ENCODE data around the gene SEC22A. TPM values are rescaled to one million over a fixed set of nuclear protein-coding genes. Genes with fewer than 3 reads are reported as not detected.

Gene SEC22A
- polyA plus RNA-seq, 2 donors = 3.2 to 11.5 TPM

DNA sequence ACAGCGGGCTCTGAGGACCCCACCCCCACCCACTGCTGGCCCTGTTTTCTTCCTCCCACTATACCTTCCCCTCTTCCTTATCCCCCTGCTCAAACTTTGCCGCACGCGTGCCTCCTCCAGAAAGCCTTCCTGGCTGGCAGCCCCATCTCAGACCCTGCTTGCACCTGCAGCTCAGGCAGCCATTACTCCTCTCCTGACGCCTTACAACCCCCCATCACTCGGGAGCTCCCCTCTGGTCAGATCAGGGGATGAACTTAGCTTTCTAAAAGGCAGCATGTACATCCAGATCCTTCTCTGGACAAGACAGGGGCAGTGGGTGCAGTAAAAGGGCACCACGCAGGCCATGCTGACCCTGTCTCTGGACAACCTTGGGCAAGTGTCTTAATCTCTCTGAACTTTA is 94.5 kb downstream of the SEC22A start:
- WGBS, 2 donors = 85 to 92% methylated on average over 7 of the region's 7 CpGs
- no peaks in the 10 kb centered on the region for H3K27me3 ChIP-seq (ENCODE audit: control insufficient read depth in 1 of 2, insufficient read depth in 2 of 2, low read length in 2 of 2)
- peaks cover 0 to 4% of the 10 kb centered on the region in 2 donors for H3K36me3 ChIP-seq (ENCODE audit: control insufficient read depth in 2 of 2, insufficient read depth in 2 of 2, low read length in 1 of 2)
- no peak overlapping the region for H3K4me3 ChIP-seq (ENCODE audit: low read depth in 1 of 2, low read length in 2 of 2)
- H3K27ac ChIP-seq (ENCODE audit: low read depth in 2 of 2, low read length in 1 of 2) = no peak overlapping the region
- H3K4me1 ChIP-seq (ENCODE audit: control insufficient read depth in 2 of 2, insufficient read depth in 2 of 2, low read length in 1 of 2) = no peaks in the 10 kb centered on the region
- H3K9me3 ChIP-seq (ENCODE audit: control insufficient read depth in 2 of 2, insufficient read depth in 1 of 2, low read depth in 1 of 2, low read length in 1 of 2) = no peaks in the 10 kb centered on the region

- peaks cover 0 to 4% of the 10 kb centered on the region in 2 donors for H3K36me3 ChIP-seq (ENCODE audit: control insufficient read depth in 2 of 2, insufficient read depth in 2 of 2, low read length in 1 of 2)
- no peaks in the 10 kb centered on the region for H3K4me1 ChIP-seq (ENCODE audit: control insufficient read depth in 2 of 2, insufficient read depth in 2 of 2, low read length in 1 of 2)
- no peak overlapping the region for H3K27ac ChIP-seq (ENCODE audit: low read depth in 2 of 2, low read length in 1 of 2)
- H3K4me3 ChIP-seq (ENCODE audit: low read depth in 1 of 2, low read length in 2 of 2) = no peak overlapping the region
- 78 to 82% methylated on average over 13 of the region's 13 CpGs for WGBS, 2 donors
- no peaks in the 10 kb centered on the region for H3K9me3 ChIP-seq (ENCODE audit: control insufficient read depth in 2 of 2, insufficient read depth in 1 of 2, low read depth in 1 of 2, low read length in 1 of 2)
- H3K27me3 ChIP-seq (ENCODE audit: control insufficient read depth in 1 of 2, insufficient read depth in 2 of 2, low read length in 2 of 2) = no peaks in the 10 kb centered on the region
Measured at GRCh38 chr3:123296836-123297626, 95.3 kb downstream of the SEC22A start.

DNA sequence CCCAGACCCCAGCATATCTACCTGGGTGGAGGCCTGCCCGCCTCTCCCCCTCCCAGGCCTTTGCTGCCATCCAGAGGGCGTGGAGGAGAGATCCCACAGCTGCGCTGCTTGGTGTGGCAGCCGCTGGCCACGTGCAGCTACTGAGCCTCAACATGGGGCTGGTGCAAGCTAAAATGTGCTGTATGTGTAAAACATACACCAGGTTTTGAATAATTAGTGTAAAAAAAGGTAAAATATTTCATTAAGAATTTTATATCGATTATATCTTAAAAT is 95.8 kb downstream of the SEC22A start:
- 82 to 86% methylated on average over 6 of the region's 6 CpGs for WGBS, 2 donors
- Histone ChIP-seq H3K36me3 (ENCODE audit: control insufficient read depth in 2 of 2, insufficient read depth in 2 of 2, low read length in 1 of 2) (peaks cover 0 to 4% of the 10 kb centered on the region in 2 donors), H3K27ac (ENCODE audit: low read depth in 2 of 2, low read length in 1 of 2) (no peak overlapping the region), H3K4me3 (ENCODE audit: low read depth in 1 of 2, low read length in 2 of 2) (no peak overlapping the region), H3K4me1 (ENCODE audit: control insufficient read depth in 2 of 2, insufficient read depth in 2 of 2, low read length in 1 of 2) (no peaks in the 10 kb centered on the region), H3K9me3 (ENCODE audit: control insufficient read depth in 2 of 2, insufficient read depth in 1 of 2, low read depth in 1 of 2, low read length in 1 of 2) (no peaks in the 10 kb centered on the region), H3K27me3 (ENCODE audit: control insufficient read depth in 1 of 2, insufficient read depth in 2 of 2, low read length in 2 of 2) (no peaks in the 10 kb centered on the region)

DNA sequence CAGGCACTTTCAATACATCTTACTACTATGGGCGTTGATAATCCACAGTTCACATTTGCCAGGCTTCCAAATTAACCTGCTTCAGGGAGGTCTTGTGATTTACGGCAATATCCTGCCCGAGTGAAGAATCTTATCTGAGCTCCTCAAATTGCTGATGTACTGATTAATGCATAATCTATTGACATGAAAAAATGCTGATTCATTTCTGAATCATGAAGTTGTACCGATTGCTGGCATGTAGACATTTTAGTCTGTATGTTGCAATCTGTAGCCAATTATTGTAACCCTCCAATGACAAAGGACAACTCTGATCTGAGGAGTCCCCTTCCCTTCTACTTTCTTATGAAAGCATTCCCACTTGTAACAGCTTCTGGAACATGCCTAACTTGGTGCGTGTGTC is 97.2 kb downstream of the SEC22A start:
- Histone ChIP-seq H3K4me1 (ENCODE audit: control insufficient read depth in 2 of 2, insufficient read depth in 2 of 2, low read length in 1 of 2) (no peaks in the 10 kb centered on the region), H3K4me3 (ENCODE audit: low read depth in 1 of 2, low read length in 2 of 2) (no peak overlapping the region), H3K9me3 (ENCODE audit: control insufficient read depth in 2 of 2, insufficient read depth in 1 of 2, low read depth in 1 of 2, low read length in 1 of 2) (no peaks in the 10 kb centered on the region), H3K36me3 (ENCODE audit: control insufficient read depth in 2 of 2, insufficient read depth in 2 of 2, low read length in 1 of 2) (peaks cover 0 to 4% of the 10 kb centered on the region in 2 donors), H3K27ac (ENCODE audit: low read depth in 2 of 2, low read length in 1 of 2) (no peak overlapping the region), H3K27me3 (ENCODE audit: control insufficient read depth in 1 of 2, insufficient read depth in 2 of 2, low read length in 2 of 2) (no peaks in the 10 kb centered on the region)
- WGBS, 2 donors = 73 to 76% methylated on average over 5 of the region's 5 CpGs

DNA sequence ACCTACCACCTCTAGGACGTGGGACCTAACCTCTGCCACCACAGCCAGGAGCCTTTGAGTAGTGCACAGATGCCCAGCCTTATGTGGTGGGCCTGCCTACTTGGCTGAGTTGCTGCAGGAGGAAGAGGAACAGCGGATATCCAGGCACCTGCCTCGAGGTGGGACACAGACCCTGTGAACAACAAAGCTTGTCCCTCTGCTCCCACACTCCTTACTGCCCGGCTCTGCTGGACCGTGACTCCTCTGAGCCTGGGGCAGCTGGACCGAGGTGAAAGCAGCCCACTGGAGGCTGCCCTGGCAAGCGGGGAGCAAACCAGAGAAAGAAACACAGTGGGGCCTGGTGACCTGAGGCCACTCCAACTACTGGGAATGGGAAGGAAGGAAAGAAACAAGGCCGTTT is 97.8 kb downstream of the SEC22A start:
- no peaks in the 10 kb centered on the region for H3K9me3 ChIP-seq (ENCODE audit: control insufficient read depth in 2 of 2, insufficient read depth in 1 of 2, low read depth in 1 of 2, low read length in 1 of 2)
- no peak overlapping the region for H3K27ac ChIP-seq (ENCODE audit: low read depth in 2 of 2, low read length in 1 of 2)
- H3K4me1 ChIP-seq (ENCODE audit: control insufficient read depth in 2 of 2, insufficient read depth in 2 of 2, low read length in 1 of 2) = no peaks in the 10 kb centered on the region
- peaks cover 0 to 4% of the 10 kb centered on the region in 2 donors for H3K36me3 ChIP-seq (ENCODE audit: control insufficient read depth in 2 of 2, insufficient read depth in 2 of 2, low read length in 1 of 2)
- no peaks in the 10 kb centered on the region for H3K27me3 ChIP-seq (ENCODE audit: control insufficient read depth in 1 of 2, insufficient read depth in 2 of 2, low read length in 2 of 2)
- 74 to 75% methylated on average over 7 to 8 of the region's 8 CpGs for WGBS, 2 donors
- H3K4me3 ChIP-seq (ENCODE audit: low read depth in 1 of 2, low read length in 2 of 2) = no peak overlapping the region

GRCh38 chr3:123300056-123300455 is 98.3 kb downstream of the SEC22A start:
- no peaks in the 10 kb centered on the region for H3K4me1 ChIP-seq (ENCODE audit: control insufficient read depth in 2 of 2, insufficient read depth in 2 of 2, low read length in 1 of 2)
- WGBS, 2 donors = 91 to 92% methylated on average over 16 of the region's 16 CpGs
- no peak overlapping the region for H3K27ac ChIP-seq (ENCODE audit: low read depth in 2 of 2, low read length in 1 of 2)
- H3K36me3 ChIP-seq (ENCODE audit: control insufficient read depth in 2 of 2, insufficient read depth in 2 of 2, low read length in 1 of 2) = peaks cover 0 to 4% of the 10 kb centered on the region in 2 donors
- no peaks in the 10 kb centered on the region for H3K27me3 ChIP-seq (ENCODE audit: control insufficient read depth in 1 of 2, insufficient read depth in 2 of 2, low read length in 2 of 2)
- no peak overlapping the region for H3K4me3 ChIP-seq (ENCODE audit: low read depth in 1 of 2, low read length in 2 of 2)
- peaks cover 0 to under 1% of the 10 kb centered on the region in 2 donors for H3K9me3 ChIP-seq (ENCODE audit: control insufficient read depth in 2 of 2, insufficient read depth in 1 of 2, low read depth in 1 of 2, low read length in 1 of 2)

DNA sequence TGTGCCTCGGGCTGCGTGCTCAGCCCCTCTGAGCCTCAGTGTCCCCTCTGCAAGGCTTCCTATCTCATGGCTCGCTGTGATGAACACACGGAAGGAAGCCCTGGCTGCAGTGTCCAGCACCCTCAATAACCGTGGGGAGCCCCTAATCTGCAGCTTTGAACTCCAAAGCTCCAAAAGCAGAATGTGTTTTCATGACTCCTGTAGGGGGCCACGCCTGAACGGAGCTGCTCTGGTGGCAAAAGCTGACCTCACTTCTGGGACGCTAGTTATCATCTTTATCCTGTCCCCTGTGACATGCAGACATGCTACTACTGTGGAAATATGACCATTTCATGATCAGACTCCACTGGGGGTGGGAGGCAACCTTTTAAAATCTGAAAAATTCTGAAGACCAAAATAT is 98.8 kb downstream of the SEC22A start:
- Histone ChIP-seq H3K9me3 (ENCODE audit: control insufficient read depth in 2 of 2, insufficient read depth in 1 of 2, low read depth in 1 of 2, low read length in 1 of 2) (peaks cover 0 to 3% of the 10 kb centered on the region in 2 donors), H3K4me3 (ENCODE audit: low read depth in 1 of 2, low read length in 2 of 2) (no peak overlapping the region), H3K4me1 (ENCODE audit: control insufficient read depth in 2 of 2, insufficient read depth in 2 of 2, low read length in 1 of 2) (no peaks in the 10 kb centered on the region), H3K27me3 (ENCODE audit: control insufficient read depth in 1 of 2, insufficient read depth in 2 of 2, low read length in 2 of 2) (no peaks in the 10 kb centered on the region), H3K36me3 (ENCODE audit: control insufficient read depth in 2 of 2, insufficient read depth in 2 of 2, low read length in 1 of 2) (peaks cover 0 to 4% of the 10 kb centered on the region in 2 donors), H3K27ac (ENCODE audit: low read depth in 2 of 2, low read length in 1 of 2) (no peak overlapping the region)
- 81 to 82% methylated on average over 8 of the region's 8 CpGs for WGBS, 2 donors

DNA sequence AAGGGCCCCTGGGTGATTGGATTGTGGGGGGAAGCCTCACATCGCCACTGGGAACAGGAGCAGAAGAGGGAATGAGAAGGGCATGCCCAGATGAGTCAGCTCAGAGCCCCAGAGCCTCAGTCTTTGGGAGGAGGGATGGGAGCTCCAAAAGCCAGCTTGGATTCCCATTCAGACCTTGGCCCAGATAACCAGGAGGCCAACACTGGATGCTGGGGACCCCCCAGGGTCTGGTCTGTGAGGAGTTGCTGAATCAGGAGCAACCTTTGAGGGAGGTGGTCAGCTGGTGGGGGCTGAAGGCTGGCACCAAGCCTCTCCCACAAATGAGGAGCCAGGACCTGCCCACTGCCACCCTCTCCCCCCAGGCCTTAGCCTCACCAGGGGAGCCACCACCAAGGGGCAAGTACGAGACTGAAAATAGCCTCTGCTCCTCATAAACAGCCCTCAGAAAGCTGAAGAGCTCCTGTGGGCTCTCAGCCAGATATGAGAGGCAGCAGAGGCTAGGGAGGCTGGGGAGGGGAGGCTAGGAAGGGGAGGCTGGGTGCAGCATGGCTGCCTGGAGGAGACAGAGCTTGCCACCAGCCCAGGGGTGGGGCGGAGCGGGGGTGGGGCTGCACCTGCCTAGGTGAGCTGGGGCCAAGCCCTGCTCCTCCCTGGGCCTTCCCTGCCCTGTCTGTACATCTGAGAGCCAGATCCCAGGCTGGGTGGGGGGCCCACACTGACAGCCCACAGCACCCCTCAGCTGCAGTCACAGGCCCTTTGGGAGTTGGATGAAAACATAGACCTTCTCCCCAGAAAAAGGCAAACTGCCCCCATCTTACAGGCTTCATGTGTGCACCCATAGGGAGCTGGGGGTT is 99.8 kb downstream of the SEC22A start:
- H3K27ac ChIP-seq (ENCODE audit: low read depth in 2 of 2, low read length in 1 of 2) = no peak overlapping the region
- H3K4me1 ChIP-seq (ENCODE audit: control insufficient read depth in 2 of 2, insufficient read depth in 2 of 2, low read length in 1 of 2) = no peaks in the 10 kb centered on the region
- 65 to 83% methylated on average over 4 of the region's 4 CpGs for WGBS, 2 donors
- peaks cover 0 to 3% of the 10 kb centered on the region in 2 donors for H3K9me3 ChIP-seq (ENCODE audit: control insufficient read depth in 2 of 2, insufficient read depth in 1 of 2, low read depth in 1 of 2, low read length in 1 of 2)
- H3K4me3 ChIP-seq (ENCODE audit: low read depth in 1 of 2, low read length in 2 of 2) = no peak overlapping the region
- H3K36me3 ChIP-seq (ENCODE audit: control insufficient read depth in 2 of 2, insufficient read depth in 2 of 2, low read length in 1 of 2) = peaks cover 0 to 4% of the 10 kb centered on the region in 2 donors
- H3K27me3 ChIP-seq (ENCODE audit: control insufficient read depth in 1 of 2, insufficient read depth in 2 of 2, low read length in 2 of 2) = no peaks in the 10 kb centered on the region

- Histone ChIP-seq H3K4me3 (ENCODE audit: low read depth in 1 of 2, low read length in 2 of 2) (no peak overlapping the region), H3K27me3 (ENCODE audit: control insufficient read depth in 1 of 2, insufficient read depth in 2 of 2, low read length in 2 of 2) (no peaks in the 10 kb centered on the region), H3K9me3 (ENCODE audit: control insufficient read depth in 2 of 2, insufficient read depth in 1 of 2, low read depth in 1 of 2, low read length in 1 of 2) (peaks cover 0 to 3% of the 10 kb centered on the region in 2 donors), H3K4me1 (ENCODE audit: control insufficient read depth in 2 of 2, insufficient read depth in 2 of 2, low read length in 1 of 2) (no peaks in the 10 kb centered on the region), H3K36me3 (ENCODE audit: control insufficient read depth in 2 of 2, insufficient read depth in 2 of 2, low read length in 1 of 2) (peaks cover 0 to 4% of the 10 kb centered on the region in 2 donors), H3K27ac (ENCODE audit: low read depth in 2 of 2, low read length in 1 of 2) (no peak overlapping the region)
- WGBS, 2 donors = 77 to 88% methylated on average over 14 of the region's 14 CpGs
Measured at GRCh38 chr3:123302961-123303360, 101.2 kb downstream of the SEC22A start.

Data from esophagus (tissue), 2 donors.